Measurements from ENCODE around the gene FSCN2. TPM values are rescaled to one million over a fixed set of nuclear protein-coding genes. Genes with fewer than 3 reads are reported as not detected.

The FSCN2 gene
- total and polyA plus RNA-seq, 7 experiments from 2014 or later: 0.56 to 1.6 (median 0.70) TPM; not detected in 2

GRCh38 chr17:81535007-81535328 is 6.8 kb downstream of the FSCN2 start:
- Mint-ChIP-seq H3K27ac (no peak overlapping the region), H3K9me3 (no peaks in the 10 kb centered on the region), H3K4me3 (no peak overlapping the region), H3K4me1 (peaks cover 0 to 6% (median 0%) of the 10 kb centered on the region in 7 donors), H3K27me3 (peaks cover 0 to 34% (median 14%) of the 10 kb centered on the region in 5 donors), H3K36me3 (peaks cover 0 to 7% (median 3%) of the 10 kb centered on the region in 5 donors)
- ATAC-seq (no peak), DNase-seq (no peak)
- no peaks in the 10 kb centered on the region for H3K4me1 ChIP-seq (ENCODE audit: control insufficient read depth in 2 of 2, insufficient read depth in 2 of 2, low read length in 2 of 2)
- no peaks in the 10 kb centered on the region for H3K9me3 ChIP-seq (ENCODE audit: control insufficient read depth in 2 of 3, low read length in 3 of 3)
- POLR2A ChIA-PET: no interaction called here
- CTCF ChIA-PET: no interaction called here
- no peak overlapping the region for H3K4me3 ChIP-seq (ENCODE audit: low read length)
- H3K36me3 ChIP-seq (ENCODE audit: control insufficient read depth in 2 of 3, insufficient read depth in 3 of 3, low read length in 3 of 3): peaks cover 0 to 11% (median 0%) of the 10 kb centered on the region in 3 experiments
- peaks cover 0 to 4% of the 10 kb centered on the region in 2 donors for H3K27me3 ChIP-seq (ENCODE audit: control insufficient read depth in 2 of 2, insufficient read depth in 2 of 2, low read length in 2 of 2)
- intact Hi-C loops (cut with micrococcal nuclease): no loop called here
- H3K27ac ChIP-seq (ENCODE audit: low read depth, low read length): no peak overlapping the region

GRCh38 chr17:81535480-81536298 is 7.5 kb downstream of the FSCN2 start:
- Histone ChIP-seq H3K27ac (ENCODE audit: low read depth, low read length) (no peak overlapping the region), H3K36me3 (ENCODE audit: control insufficient read depth in 2 of 3, insufficient read depth in 3 of 3, low read length in 3 of 3) (peaks cover 0 to 19% (median 0%) of the 10 kb centered on the region in 3 experiments), H3K4me1 (ENCODE audit: control insufficient read depth in 2 of 2, insufficient read depth in 2 of 2, low read length in 2 of 2) (no peaks in the 10 kb centered on the region), H3K9me3 (ENCODE audit: control insufficient read depth in 2 of 3, low read length in 3 of 3) (no peaks in the 10 kb centered on the region), H3K4me3 (ENCODE audit: low read length) (no peak overlapping the region), H3K27me3 (ENCODE audit: control insufficient read depth in 2 of 2, insufficient read depth in 2 of 2, low read length in 2 of 2) (peaks cover 0 to 4% of the 10 kb centered on the region in 2 donors)
- ATAC-seq (no peak), DNase-seq (no peak)
- CTCF ChIA-PET: no interaction called here
- H3K9me3 Mint-ChIP-seq: no peaks in the 10 kb centered on the region
- H3K27ac Mint-ChIP-seq: peak overlapping the region in 1 of 9 donors; percentile 59
- intact Hi-C loops (cut with micrococcal nuclease): no loop called here
- H3K4me3 Mint-ChIP-seq: no peak overlapping the region
- H3K36me3 Mint-ChIP-seq: peaks cover 0 to 7% (median 3%) of the 10 kb centered on the region in 5 donors
- H3K4me1 Mint-ChIP-seq: peaks cover 0 to 6% (median 0%) of the 10 kb centered on the region in 7 donors
- H3K27me3 Mint-ChIP-seq: peaks cover 0 to 34% (median 14%) of the 10 kb centered on the region in 5 donors
- POLR2A ChIA-PET: no interaction called here

- DNase-seq (no peak), ATAC-seq (no peak)
- Histone ChIP-seq H3K27me3 (ENCODE audit: control insufficient read depth in 2 of 2, insufficient read depth in 2 of 2, low read length in 2 of 2) (peaks cover 0 to 4% of the 10 kb centered on the region in 2 donors), H3K4me1 (ENCODE audit: control insufficient read depth in 2 of 2, insufficient read depth in 2 of 2, low read length in 2 of 2) (no peaks in the 10 kb centered on the region), H3K9me3 (ENCODE audit: control insufficient read depth in 2 of 3, low read length in 3 of 3) (no peaks in the 10 kb centered on the region), H3K36me3 (ENCODE audit: control insufficient read depth in 2 of 3, insufficient read depth in 3 of 3, low read length in 3 of 3) (peaks cover 0 to 28% (median 0%) of the 10 kb centered on the region in 3 experiments), H3K4me3 (ENCODE audit: low read length) (no peak overlapping the region), H3K27ac (ENCODE audit: low read depth, low read length) (no peak overlapping the region)
- Mint-ChIP-seq H3K36me3 (peaks cover 0 to 10% (median 3%) of the 10 kb centered on the region in 5 donors), H3K9me3 (no peaks in the 10 kb centered on the region), H3K27ac (no peak overlapping the region), H3K4me3 (no peak overlapping the region), H3K27me3 (peaks cover 0 to 34% (median 14%) of the 10 kb centered on the region in 5 donors), H3K4me1 (peaks cover 0 to 6% (median 0%) of the 10 kb centered on the region in 7 donors)
- CTCF ChIA-PET: no interaction called here
- POLR2A ChIA-PET: interaction anchor here (0.5 to 1.4 kb wide), 3 partner anchors 13 to 319 kb away, joined by 3 to 5 read pairs (median 3); no protein-coding TSS in a partner anchor
- intact Hi-C loops (cut with micrococcal nuclease): no loop called here
Observed at GRCh38 chr17:81536299-81537290, 8.4 kb downstream of the FSCN2 start.

- peak in 4 of 9 donors; percentile 18 to 49 (median 30) for DNase-seq
- H3K27ac ChIP-seq (ENCODE audit: low read depth, low read length): no peak overlapping the region
- CTCF ChIA-PET: no interaction called here
- no peak overlapping the region for H3K4me3 Mint-ChIP-seq
- peaks cover 0 to 12% (median 3%) of the 10 kb centered on the region in 5 donors for H3K36me3 Mint-ChIP-seq
- no peaks in the 10 kb centered on the region for H3K9me3 ChIP-seq (ENCODE audit: control insufficient read depth in 2 of 3, low read length in 3 of 3)
- POLR2A ChIA-PET: interaction anchor here (0.5 to 1.4 kb wide), 2 partner anchors 12 to 318 kb away, joined by 3 to 5 read pairs; no protein-coding TSS in a partner anchor
- H3K27me3 ChIP-seq (ENCODE audit: control insufficient read depth in 2 of 2, insufficient read depth in 2 of 2, low read length in 2 of 2): peaks cover 0 to 4% of the 10 kb centered on the region in 2 donors
- intact Hi-C loops (cut with micrococcal nuclease): no loop called here
- H3K4me3 ChIP-seq (ENCODE audit: low read length): no peak overlapping the region
- ATAC-seq: peak; percentile 66
- peaks cover 0 to 34% (median 14%) of the 10 kb centered on the region in 5 donors for H3K27me3 Mint-ChIP-seq
- no peak overlapping the region for H3K27ac Mint-ChIP-seq
- no peaks in the 10 kb centered on the region for H3K9me3 Mint-ChIP-seq
- no peaks in the 10 kb centered on the region for H3K4me1 ChIP-seq (ENCODE audit: control insufficient read depth in 2 of 2, insufficient read depth in 2 of 2, low read length in 2 of 2)
- H3K36me3 ChIP-seq (ENCODE audit: control insufficient read depth in 2 of 3, insufficient read depth in 3 of 3, low read length in 3 of 3): peaks cover 0 to 32% (median 0%) of the 10 kb centered on the region in 3 experiments
- peaks cover 0 to 6% (median 0%) of the 10 kb centered on the region in 7 donors for H3K4me1 Mint-ChIP-seq
Observed at GRCh38 chr17:81537343-81537855, 9.2 kb downstream of the FSCN2 start.

- CTCF ChIA-PET: no interaction called here
- Histone ChIP-seq H3K27ac (ENCODE audit: low read depth, low read length) (no peak overlapping the region), H3K4me3 (ENCODE audit: low read length) (no peak overlapping the region), H3K27me3 (ENCODE audit: control insufficient read depth in 2 of 2, insufficient read depth in 2 of 2, low read length in 2 of 2) (peaks cover 0 to 4% of the 10 kb centered on the region in 2 donors), H3K36me3 (ENCODE audit: control insufficient read depth in 2 of 3, insufficient read depth in 3 of 3, low read length in 3 of 3) (peaks cover 0 to 38% (median 0%) of the 10 kb centered on the region in 3 experiments), H3K9me3 (ENCODE audit: control insufficient read depth in 2 of 3, low read length in 3 of 3) (no peaks in the 10 kb centered on the region), H3K4me1 (ENCODE audit: control insufficient read depth in 2 of 2, insufficient read depth in 2 of 2, low read length in 2 of 2) (no peaks in the 10 kb centered on the region)
- peak overlapping the region in 1 of 9 donors; percentile 46 for H3K27ac Mint-ChIP-seq
- no peaks in the 10 kb centered on the region for H3K9me3 Mint-ChIP-seq
- POLR2A ChIA-PET: interaction anchor here (0.8 kb wide), 1 partner anchor 19 kb away, joined by 3 read pairs; no protein-coding TSS in a partner anchor
- H3K4me3 Mint-ChIP-seq: no peak overlapping the region
- DNase-seq (no peak), ATAC-seq (no peak)
- H3K27me3 Mint-ChIP-seq: peaks cover 0 to 34% (median 14%) of the 10 kb centered on the region in 5 donors
- peaks cover 0 to 12% (median 3%) of the 10 kb centered on the region in 5 donors for H3K36me3 Mint-ChIP-seq
- H3K4me1 Mint-ChIP-seq: peaks cover 0 to 6% (median 0%) of the 10 kb centered on the region in 7 donors
- intact Hi-C loops (cut with micrococcal nuclease): no loop called here
Observed at GRCh38 chr17:81537856-81538555, 9.8 kb downstream of the FSCN2 start.

All from naive thymus-derived CD4-positive, alpha-beta T cell (primary cell).